HepG2 (cell line): ENCODE measurements around the gene HDAC4. TPM values are rescaled to one million over a fixed set of nuclear protein-coding genes. Genes with fewer than 3 reads are reported as not detected.

Experiments used
- GTF3A ChIP-seq: sonication (generic); formaldehyde crosslinking; conservative IDR thresholded peaks from 2 replicates; pipeline ENCODE4 v1.4.0; 2020; ENCODE audit warnings: mild to moderate bottlenecking, missing genetic modification reagents
- GZF1 ChIP-seq: sonication (generic); formaldehyde crosslinking; IDR thresholded peaks from 2 replicates; pipeline ENCODE4 v1.5.1; 2020; ENCODE audit warnings: mild to moderate bottlenecking, missing genetic modification reagents
- HOMEZ ChIP-seq: IDR thresholded peaks from 2 replicates; pipeline ENCODE4 v1.6.1; 2016; ENCODE audit warnings: low read depth
- HOXA3 ChIP-seq: sonication (generic); formaldehyde crosslinking; IDR thresholded peaks from 2 replicates; pipeline ENCODE4 v1.5.0; 2020; ENCODE audit warnings: missing genetic modification reagents
- IKZF1 ChIP-seq: fragments of 450-650 bp; IDR thresholded peaks from 2 replicates; pipeline ENCODE4 v1.7.1; 2016
- KLF9 ChIP-seq: IDR thresholded peaks from 2 replicates; pipeline ENCODE4 v1.6.1; 2016; ENCODE audit warnings: low read depth
- MED1 ChIP-seq: sonication (generic); formaldehyde crosslinking; IDR thresholded peaks from 2 replicates; pipeline ENCODE4 v1.4.0; 2020; ENCODE audit warnings: missing genetic modification reagents
- NR3C1 ChIP-seq: sonication (generic); formaldehyde crosslinking; IDR thresholded peaks from 2 replicates; pipeline ENCODE4 v1.4.0; 2020; ENCODE audit warnings: missing genetic modification reagents
- RBM39 ChIP-seq: fragments of 200-400 bp; formaldehyde crosslinking; IDR thresholded peaks from one replicate; pipeline ENCODE4 v1.6.1; 2018; ENCODE audit warnings: antibody characterized with exemption, mild to moderate bottlenecking, low read depth, low read length; ENCODE audit not compliant: poor library complexity, severe bottlenecking
- SIX4 ChIP-seq: sonication (generic); formaldehyde crosslinking; IDR thresholded peaks from 2 replicates; pipeline ENCODE4 v1.4.0; 2020; ENCODE audit warnings: missing genetic modification reagents
- SNAI1 ChIP-seq: sonication (generic); formaldehyde crosslinking; IDR thresholded peaks from 2 replicates; pipeline ENCODE4 v1.5.0; 2020; ENCODE audit warnings: mild to moderate bottlenecking, missing genetic modification reagents, borderline replicate concordance
- TSC22D2 ChIP-seq: sonication (generic); formaldehyde crosslinking; IDR thresholded peaks from 2 replicates; pipeline ENCODE4 v1.5.1; 2020; ENCODE audit warnings: missing genetic modification reagents, mild to moderate bottlenecking, borderline replicate concordance
- ZEB1 ChIP-seq: IDR thresholded peaks from 2 replicates; pipeline ENCODE4 v1.6.1; 2012; ENCODE audit warnings: mild to moderate bottlenecking, low read depth, inconsistent platforms; ENCODE audit not compliant: insufficient replicate concordance
- ZFYVE20 ChIP-seq: sonication (generic); formaldehyde crosslinking; IDR thresholded peaks from 2 replicates; pipeline ENCODE4 v1.8.0; 2023; ENCODE audit warnings: low read depth, mild to moderate bottlenecking, moderate library complexity, missing genetic modification reagents, borderline replicate concordance
- ZNF276 ChIP-seq: sonication (generic); formaldehyde crosslinking; IDR thresholded peaks from 2 replicates; pipeline ENCODE4 v1.4.0; 2020; ENCODE audit warnings: mild to moderate bottlenecking, low read depth, missing genetic modification reagents
- ZNF329 ChIP-seq: sonication (generic); formaldehyde crosslinking; IDR thresholded peaks from 2 replicates; pipeline ENCODE4 v1.9.0; 2021; ENCODE audit warnings: low read depth, mild to moderate bottlenecking, missing genetic modification reagents
- ZNF33B ChIP-seq: sonication (generic); formaldehyde crosslinking; IDR thresholded peaks from 2 replicates; pipeline ENCODE4 v1.5.1; 2020; ENCODE audit warnings: mild to moderate bottlenecking, missing genetic modification reagents
- ZNF367 ChIP-seq: sonication (generic); formaldehyde crosslinking; IDR thresholded peaks from 2 replicates; pipeline ENCODE4 v1.4.0; 2020; ENCODE audit warnings: missing genetic modification reagents, borderline replicate concordance
- ZNF512B ChIP-seq: sonication (generic); formaldehyde crosslinking; IDR thresholded peaks from 2 replicates; pipeline ENCODE4 v1.5.1; 2020; ENCODE audit warnings: missing genetic modification reagents, mild to moderate bottlenecking, borderline replicate concordance
- ZNF589 ChIP-seq: sonication (generic); formaldehyde crosslinking; conservative IDR thresholded peaks from 2 replicates; pipeline ENCODE4 v1.8.0; 2022; ENCODE audit warnings: mild to moderate bottlenecking, moderate library complexity, missing genetic modification reagents
- ZNF768 ChIP-seq: sonication (generic); formaldehyde crosslinking; IDR thresholded peaks from 2 replicates; pipeline ENCODE4 v1.4.0; 2020; ENCODE audit warnings: missing genetic modification reagents
- ZNF883 ChIP-seq: sonication (generic); formaldehyde crosslinking; IDR thresholded peaks from 2 replicates; pipeline ENCODE4 v1.5.1; 2020; ENCODE audit warnings: mild to moderate bottlenecking, missing genetic modification reagents; ENCODE audit errors: not compliant biosample characterization
- polyA plus RNA-seq, 8 experiments: library from polyadenylated mRNA; depleted of rRNA in 3 of 8; stranded (reverse) in 7 of 8; unstranded in 1 of 8; fragments of >200 nt; fragmentation: Illumina TruSeq in 4 of 8; extraction: Trizol in 4 of 8; gene quantifications; 2 replicates each; pipeline versions ENCODE4 v1.2.1 to v1.2.3, GENCODE V29; 2011 to 2016; ENCODE audit warnings: low read depth in 4 of 8, missing spikeins in 1 of 8, mixed read lengths in 1 of 8; ENCODE audit not compliant: insufficient read depth in 1 of 8
- total RNA-seq, 5 experiments: library from RNA; depleted of rRNA; stranded (reverse); fragments of >200 nt; fragmentation: Illumina TruSeq; extraction: Trizol; gene quantifications; 2 replicates each; pipeline ENCODE4 v1.2.3, GENCODE V29; 2016; ENCODE audit warnings: low read depth in 1 of 5

HDAC4 gene
- total and polyA plus RNA-seq, 2 of the 13 experiments (the other 11 are each of a cell fraction or from before 2014, with no cell fraction given) = 10.1 to 11.5 TPM

- peak; percentile 82 for TF ChIP-seq ZNF512B (CRISPR knock-in tag)
- no peak for TF ChIP-seq ZFYVE20 (CRISPR knock-in tag)
- no peak for TF ChIP-seq SIX4 (CRISPR knock-in tag)
- TF ChIP-seq ZNF276 (CRISPR knock-in tag) = no peak
- no peak for TF ChIP-seq NR3C1
- TF ChIP-seq ZNF883 = peak; percentile 74
- TF ChIP-seq KLF9 = no peak
- TF ChIP-seq IKZF1 = no peak
- no peak for TF ChIP-seq RBM39
- TF ChIP-seq ZNF367 (CRISPR knock-in tag) = no peak
- peak; percentile 63; the same call in 1 of the 2 replicates for TF ChIP-seq ZNF768 (CRISPR knock-in tag)
- no peak for TF ChIP-seq ZNF329 (CRISPR knock-in tag)
- no peak for TF ChIP-seq GTF3A
- TF ChIP-seq ZEB1 = no peak
- 0 out of 2 replicates have a peak, but pooled peaks have one; percentile 59 for TF ChIP-seq GZF1
- peak; percentile 80 for TF ChIP-seq HOXA3 (CRISPR knock-in tag)
- TF ChIP-seq MED1 (CRISPR knock-in tag) = peak; percentile 28
- TF ChIP-seq ZNF589 = no peak
- TF ChIP-seq SNAI1 = no peak
- no peak; the same call in 1 of the 2 replicates for TF ChIP-seq TSC22D2 (CRISPR knock-in tag)
- TF ChIP-seq ZNF33B (CRISPR knock-in tag) = no peak
- TF ChIP-seq HOMEZ (CRISPR knock-in tag) = 0 out of 2 replicates have a peak, but pooled peaks have one; percentile 1
These were observed 104.5 kb downstream of the HDAC4 start (continued) for GRCh38 chr2:239296020-239296932.
